ENCODE results near the gene MYO10.

GRCh38 chr5:16666883-16667398, 269.1 kb downstream of the MYO10 start:
- TF ChIP-seq POLR2AphosphoS5 (IDR thresholded peaks at IDR 0.05; ENCODE audit: low read depth, low read length) (no peak), CTCF (IDR thresholded peaks at IDR 0.05) (no peak; the same call in 1 of the 2 replicates), SIN3A (IDR thresholded peaks at IDR 0.05; ENCODE audit: borderline replicate concordance, insufficient read depth, low read depth, low read length) (no peak), TCF7L2 (IDR thresholded peaks at IDR 0.05; ENCODE audit: low read depth, low read length) (no peak)

Data from Panc1 (cell line).